ENCODE results near the gene CELF4. TPM values are rescaled to one million over a fixed set of nuclear protein-coding genes. Genes with fewer than 3 reads are reported as not detected.

CELF4 gene
- total and polyA plus RNA-seq, 2 donors (not counting 3 experiments of a cell fraction or from before 2014, with no cell fraction given), result not detected

- Histone ChIP-seq H3K27me3 (ENCODE audit: control insufficient read depth in 2 of 2, insufficient read depth in 2 of 2, low read length in 2 of 2) (no peaks in the 10 kb centered on the region), H4K20me1 (replicated peaks; ENCODE audit: control insufficient read depth, extremely low read depth, insufficient read depth, low read length) (no peaks in the 10 kb centered on the region), H3K4me1 (ENCODE audit: control insufficient read depth, extremely low read depth, insufficient read depth, low read length) (no peaks in the 10 kb centered on the region), H3K4me3 (replicated peaks in 1 of 3; ENCODE audit: insufficient read depth in 1 of 3, low read depth in 1 of 3, low read length in 3 of 3) (no peak overlapping the region), H2AFZ (ENCODE audit: low read depth, low read length) (no peak overlapping the region), H3K9ac (replicated peaks; ENCODE audit: extremely low read depth, insufficient read depth, low read length) (no peak overlapping the region), H3K9me1 (replicated peaks; ENCODE audit: control insufficient read depth, extremely low read depth, insufficient read depth, low read length) (no peaks in the 10 kb centered on the region), H3K79me2 (ENCODE audit: control insufficient read depth, insufficient read depth, low read length) (no peaks in the 10 kb centered on the region), H3K4me2 (ENCODE audit: insufficient read depth, low read length) (no peak overlapping the region), H3K9me3 (replicated peaks; ENCODE audit: control insufficient read depth, insufficient read depth, low read length) (no peaks in the 10 kb centered on the region), H3K27ac (ENCODE audit: insufficient read depth, low read depth, low read length) (no peak overlapping the region), H3K36me3 (ENCODE audit: control insufficient read depth in 2 of 2, extremely low read depth in 1 of 2, insufficient read depth in 2 of 2, low read length in 2 of 2) (no peaks in the 10 kb centered on the region)
- DNase-seq (ENCODE audit: low read depth, low spot score) (no peak), FAIRE-seq (no peak)
- intact Hi-C loops (cut with micrococcal nuclease) (no loop called here), dilution Hi-C loops (cut with MboI; ENCODE audit: extremely low pct_ligation_motif_present, low sequenced_read_pairs) (no loop called here)
- POLR2A ChIA-PET, result no interaction called here
- no TSS peak for BruUV-seq (replicated peaks)
- TF ChIP-seq GATA2 (IDR thresholded peaks at IDR 0.05; ENCODE audit: insufficient read depth, insufficient read length, low read depth, low read length) (no peak), EZH2 (IDR thresholded peaks at IDR 0.05; ENCODE audit: borderline replicate concordance, low read depth, low read length, severe bottlenecking) (no peak), MAX (IDR thresholded peaks at IDR 0.05; ENCODE audit: insufficient read depth, insufficient read length) (no peak), POLR2A (IDR thresholded peaks at IDR 0.05; ENCODE audit: low read depth, low read length) (no peak), MYC (IDR thresholded peaks at IDR 0.05; ENCODE audit: low read depth, low read length) (no peak), CTCF (IDR thresholded peaks at IDR 0.05; ENCODE audit: extremely low read depth in 1 of 2, insufficient read depth in 1 of 2, low read depth in 1 of 2, low read length in 2 of 2) (no peak), FOS (IDR thresholded peaks at IDR 0.05; ENCODE audit: borderline replicate concordance, insufficient read depth, low read length) (no peak), JUN (IDR thresholded peaks at IDR 0.05; ENCODE audit: borderline replicate concordance, insufficient read depth, insufficient read length, low read depth) (no peak), POLR2AphosphoS5 (IDR thresholded peaks at IDR 0.05; ENCODE audit: insufficient read depth, low read depth, low read length) (no peak)
- CTCF ChIA-PET, result no interaction called here
These were observed 214.5 kb downstream of the CELF4 start for GRCh38 chr18:37351110-37351509.
